Activated T-cell treated with anti-CD3 and anti-CD28 coated beads, Interleukin-2, amount 50 U/mL, for 48 hours (primary cell): ENCODE measurements around the gene MCF2L.
"Not testable (repeated sequence)": the region's sequence is repeated elsewhere in the genome, so short reads cannot be mapped to it uniquely, and the experiment has no call there.

ENCODE experiments used
- DNase-seq, 2 experiments: peaks; one replicate each; pipeline ENCODE4 v3.0.0-alpha.2; 2020

The MCF2L gene

DNA sequence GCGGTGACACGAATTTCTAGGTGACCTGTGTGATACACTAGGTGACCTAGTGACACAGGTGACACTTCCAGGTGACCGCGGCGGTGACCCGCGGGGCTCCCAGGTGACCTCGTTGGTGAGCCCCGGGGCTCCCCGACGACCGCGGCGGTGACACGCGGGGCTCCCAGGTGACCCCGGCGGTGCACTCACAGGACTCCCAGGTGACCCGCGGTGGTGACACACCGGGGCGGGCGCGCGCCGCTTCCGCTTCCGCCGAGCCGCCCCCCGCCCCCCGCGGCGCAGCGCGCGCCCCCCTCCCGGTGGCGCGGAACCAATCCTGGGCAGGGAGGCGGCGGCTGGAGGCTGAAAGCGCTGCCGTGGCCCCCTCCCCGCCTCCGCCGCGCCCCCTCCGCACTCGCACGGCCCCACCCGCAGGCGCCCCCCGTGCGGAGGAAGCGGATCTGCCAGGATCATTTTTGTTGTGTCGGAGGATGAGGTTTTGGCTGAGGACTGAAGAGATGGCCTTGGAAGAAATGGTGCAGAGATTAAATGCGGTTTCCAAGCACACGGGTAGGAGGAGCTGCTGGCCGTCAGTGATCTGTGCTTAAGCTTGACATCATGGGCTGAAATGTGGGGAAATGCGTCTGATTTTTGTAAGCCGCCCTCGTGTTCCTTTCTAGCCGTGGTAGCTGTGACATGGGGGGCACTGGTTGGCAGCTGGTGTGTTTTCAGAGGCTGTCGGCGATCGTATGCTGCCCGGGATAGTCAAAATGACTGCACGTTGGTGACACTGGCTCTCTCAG, at the start of gene MCF2L:
TSS of gene MCF2L (plus strand) at position 305 of the 782 bp plus-strand sequence. CDS start at position 471, 166 bp downstream.
- DNase-seq, result peak; percentile 66 to 74

DNA sequence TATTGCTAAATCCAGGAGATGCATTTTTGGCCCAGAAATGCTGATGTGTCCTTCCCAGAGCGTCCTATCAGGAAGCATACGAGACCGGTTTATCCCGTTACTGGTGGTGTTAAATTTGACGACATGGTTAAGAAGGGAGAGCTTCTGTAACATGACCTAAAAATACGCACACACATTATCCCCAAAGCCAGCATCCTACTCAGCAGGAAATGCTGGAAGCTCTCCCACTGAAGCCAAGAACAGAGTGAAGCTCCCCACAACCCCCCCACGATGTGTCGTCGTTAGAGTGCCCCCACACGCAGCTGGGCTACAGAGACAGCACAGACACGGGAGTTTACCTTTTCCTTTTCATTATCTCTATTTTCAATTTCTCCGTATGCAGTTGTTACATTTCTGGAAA, 45.1 kb upstream of the MCF2L start:
- DNase-seq, result no peak

GRCh38 chr13:112924365-112924764, 44.6 kb upstream of the MCF2L start:
- DNase-seq, result no peak

DNA sequence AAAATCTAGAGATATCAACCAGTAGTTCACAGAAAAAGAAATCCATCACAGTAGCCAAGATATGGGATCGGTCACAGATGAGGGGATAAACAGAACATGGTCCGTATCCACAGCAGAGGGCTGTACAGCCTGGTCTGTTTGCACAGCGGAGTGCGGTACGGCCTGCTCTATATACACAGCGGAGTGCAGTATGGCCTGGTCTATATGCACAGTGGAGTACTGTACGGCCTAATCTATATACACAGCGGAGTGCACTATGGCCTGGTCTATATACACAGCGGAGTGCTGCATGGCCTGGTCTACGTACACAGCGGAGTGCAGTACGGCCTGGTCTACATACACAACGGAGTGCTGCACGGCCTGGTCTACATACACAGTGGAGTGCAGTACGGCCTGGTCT, 43.0 kb upstream of the MCF2L start:
- no peak for DNase-seq

- no peak for DNase-seq
These were observed 42.0 kb upstream of the MCF2L start for GRCh38 chr13:112926993-112927392.

DNA sequence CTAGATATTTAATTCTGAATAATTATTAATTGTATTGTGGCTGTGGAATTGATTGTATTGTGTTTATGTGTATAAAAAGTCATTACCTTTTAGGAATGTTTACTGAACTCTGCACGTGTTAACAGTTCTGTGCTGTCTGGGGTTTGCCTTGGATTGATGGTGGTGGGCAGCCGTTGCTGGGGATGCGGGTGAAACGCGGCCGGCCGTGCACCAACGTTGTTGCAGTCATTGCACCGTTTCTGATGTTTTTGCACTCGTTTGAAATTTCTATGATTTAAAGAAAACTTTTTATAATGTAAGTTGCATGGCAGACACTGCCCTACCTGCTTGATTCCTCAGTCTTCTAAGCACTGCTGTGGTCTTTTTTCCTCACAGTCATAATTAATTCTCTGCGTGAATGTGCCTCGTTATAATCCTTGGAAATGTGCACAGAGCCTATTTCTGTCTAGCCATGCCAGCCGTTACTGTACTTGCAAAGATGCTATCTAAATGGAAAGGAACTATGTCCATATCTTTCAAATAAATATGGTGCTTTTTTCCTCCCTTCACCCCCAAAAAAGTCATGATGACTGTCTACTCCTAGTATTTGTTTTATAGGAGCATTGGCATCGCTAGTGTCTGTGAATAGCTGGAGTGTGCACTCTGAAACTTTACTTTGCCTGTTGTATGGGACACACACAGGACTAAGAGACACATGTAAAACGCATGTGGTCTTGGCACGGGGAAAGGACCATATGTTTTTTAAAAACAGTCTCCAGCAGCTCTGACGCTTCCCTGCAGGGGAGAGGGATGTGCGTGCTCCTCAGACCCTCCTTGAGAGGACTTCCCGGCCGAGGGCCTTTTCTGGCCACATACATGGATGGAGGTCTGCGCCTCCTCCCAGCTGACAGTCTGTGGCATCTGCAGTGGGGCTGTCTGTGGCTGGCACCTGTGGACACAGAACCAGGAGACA, 40.7 kb upstream of the MCF2L start:
- no peak for DNase-seq

GRCh38 chr13:112928972-112929782, 39.8 kb upstream of the MCF2L start:
- no peak for DNase-seq

DNA sequence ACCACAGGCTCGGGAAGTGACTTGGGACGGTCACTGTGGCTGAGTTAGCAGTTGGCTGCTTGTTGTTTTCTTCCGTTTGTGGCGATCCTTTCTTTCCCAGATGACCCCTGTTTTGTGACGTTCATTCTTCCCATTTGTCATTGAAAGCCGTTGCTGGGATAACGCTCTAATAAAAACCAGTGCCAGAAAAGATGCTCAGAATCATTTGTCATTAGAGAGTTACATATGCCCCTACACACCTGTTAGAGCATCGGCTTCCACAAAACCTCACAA, 39.3 kb upstream of the MCF2L start:
- DNase-seq, result no peak

DNA sequence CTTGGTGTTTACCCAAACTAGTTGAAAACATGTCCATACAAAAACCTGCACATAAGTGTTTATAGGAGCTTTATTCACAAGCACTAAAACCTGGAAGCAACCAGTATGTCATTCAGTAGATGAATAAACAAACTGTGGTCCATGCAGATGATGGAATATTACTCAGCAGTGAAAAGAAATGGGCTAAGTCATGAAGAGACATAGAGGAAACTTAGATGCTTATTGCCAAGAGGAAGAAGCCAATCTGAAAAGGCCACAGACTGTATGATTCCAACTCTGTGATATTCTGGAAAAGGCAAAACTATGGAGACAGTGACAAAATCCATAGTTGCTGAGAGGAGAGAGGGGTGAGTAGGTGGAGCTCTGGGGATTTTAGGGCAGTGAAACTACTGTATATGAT, 38.8 kb upstream of the MCF2L start:
- no peak for DNase-seq

GRCh38 chr13:112931028-112931934, 37.7 kb upstream of the MCF2L start:
- DNase-seq, result no peak

DNA sequence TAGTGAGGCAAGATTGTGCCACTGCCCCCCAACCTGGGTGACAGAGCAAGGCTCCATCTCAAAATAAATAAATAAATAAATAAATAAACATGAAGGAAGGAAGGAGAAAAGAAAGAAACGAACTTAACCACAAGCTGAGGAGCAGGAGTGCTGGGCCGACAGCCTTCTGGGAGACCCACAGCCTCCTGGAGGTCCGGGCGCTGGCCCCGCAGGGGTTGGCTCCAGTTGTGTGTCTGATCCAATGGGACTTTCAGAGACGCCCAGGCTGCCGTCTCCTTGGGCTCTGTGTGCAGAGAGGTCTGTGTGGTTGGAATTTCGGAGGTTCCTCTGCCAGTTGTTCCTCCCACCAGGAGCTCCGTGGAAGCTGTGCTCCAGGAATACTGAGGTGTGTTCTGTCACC, 36.0 kb upstream of the MCF2L start:
- no peak for DNase-seq

DNA sequence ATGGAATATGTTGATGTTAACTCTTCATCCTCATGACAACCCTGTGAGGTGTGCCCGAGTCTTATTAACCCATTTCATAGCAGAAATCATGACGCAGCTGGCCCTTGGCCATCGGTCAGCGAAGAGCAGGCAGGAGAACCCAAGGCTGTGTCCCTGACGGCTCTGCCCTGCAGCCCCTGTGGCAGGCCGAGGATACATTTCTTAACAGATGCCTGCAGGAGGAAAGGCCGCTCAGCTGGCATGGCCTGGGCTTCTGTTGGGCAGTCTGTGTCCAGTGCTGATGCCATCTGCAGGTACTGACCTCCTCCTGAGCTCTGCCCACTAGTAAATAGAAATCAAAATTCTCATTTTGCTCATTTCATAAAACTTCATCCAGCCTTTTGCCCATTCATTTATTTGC, 35.4 kb upstream of the MCF2L start:
- DNase-seq, result no peak

DNA sequence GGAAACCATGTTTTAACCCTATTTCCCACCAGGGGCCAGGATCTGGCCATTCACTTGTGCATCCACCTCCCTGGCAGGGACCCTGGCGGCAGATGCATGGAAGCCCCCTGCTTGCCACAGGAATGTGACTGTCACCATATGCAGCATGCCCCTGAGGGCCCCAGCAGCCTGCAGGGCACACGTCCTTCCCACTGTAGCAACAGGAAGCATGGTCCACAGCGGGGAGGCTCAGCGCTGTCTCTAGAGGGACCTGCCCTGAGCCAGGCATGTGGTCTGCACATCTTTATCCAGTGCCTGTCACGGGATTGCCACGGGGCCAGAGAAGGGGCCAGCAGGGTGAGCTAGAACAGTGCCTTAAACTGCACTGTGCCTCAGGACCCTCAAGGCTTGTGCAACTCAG, 34.9 kb upstream of the MCF2L start:
- DNase-seq, result no peak

DNA sequence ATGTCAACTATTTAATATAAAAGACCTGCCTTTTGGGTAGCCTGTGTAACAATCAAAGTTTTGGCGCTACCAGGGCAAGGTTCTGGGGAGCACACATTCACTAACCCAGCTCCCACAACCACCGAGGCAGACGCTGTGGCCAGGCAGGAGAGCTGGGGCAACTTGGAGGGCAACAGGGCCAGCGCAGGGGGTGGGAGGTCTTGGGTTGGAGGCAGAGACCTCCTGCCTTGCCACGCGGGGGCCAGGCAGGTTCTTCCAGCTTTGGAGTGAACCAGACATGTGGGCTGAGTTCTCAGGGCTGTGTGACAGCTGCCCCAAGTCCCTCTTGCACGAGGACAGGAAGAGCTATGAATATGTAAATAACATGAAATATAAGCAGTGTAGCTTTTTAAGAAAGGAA, 30.3 kb upstream of the MCF2L start:
- no peak for DNase-seq

DNA sequence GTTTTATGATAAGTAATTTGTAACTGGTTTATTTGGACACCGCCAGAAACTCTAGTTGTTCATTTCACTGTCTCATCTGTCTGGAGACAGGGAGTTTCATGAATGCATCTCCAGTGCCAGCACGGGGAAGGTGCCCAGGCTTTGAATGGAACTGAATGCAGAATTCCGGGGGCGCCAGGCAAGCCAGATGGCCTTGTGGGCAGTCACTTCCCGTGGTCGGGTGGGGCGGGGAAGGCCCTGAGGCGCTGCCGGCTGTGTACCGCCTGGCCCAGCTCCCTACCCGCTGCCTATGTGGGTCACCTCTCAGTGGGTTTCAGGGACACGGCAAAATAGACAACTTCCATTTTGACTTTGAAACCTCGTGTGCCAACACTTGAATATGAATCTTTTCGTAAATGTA, 28.8 kb upstream of the MCF2L start:
- no peak for DNase-seq

DNA sequence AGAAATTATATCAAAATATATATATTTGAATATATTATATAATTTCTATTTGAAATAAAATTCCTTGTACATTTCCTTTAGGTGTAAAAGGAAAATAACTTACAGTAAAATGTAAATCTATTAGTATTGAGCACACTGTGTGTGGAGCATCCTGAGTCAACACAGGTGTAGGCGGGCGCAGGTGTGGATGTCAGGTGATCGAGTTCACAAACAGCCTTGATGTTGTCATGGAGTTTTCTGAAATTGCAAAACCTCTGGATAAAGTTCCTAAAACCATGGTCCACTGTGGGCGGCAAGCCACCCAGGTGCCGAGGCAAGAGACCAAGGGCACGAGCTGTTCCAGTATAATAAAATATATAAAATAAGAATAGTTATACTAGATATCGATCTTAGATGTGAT, 27.7 kb upstream of the MCF2L start:
- no peak for DNase-seq

DNA sequence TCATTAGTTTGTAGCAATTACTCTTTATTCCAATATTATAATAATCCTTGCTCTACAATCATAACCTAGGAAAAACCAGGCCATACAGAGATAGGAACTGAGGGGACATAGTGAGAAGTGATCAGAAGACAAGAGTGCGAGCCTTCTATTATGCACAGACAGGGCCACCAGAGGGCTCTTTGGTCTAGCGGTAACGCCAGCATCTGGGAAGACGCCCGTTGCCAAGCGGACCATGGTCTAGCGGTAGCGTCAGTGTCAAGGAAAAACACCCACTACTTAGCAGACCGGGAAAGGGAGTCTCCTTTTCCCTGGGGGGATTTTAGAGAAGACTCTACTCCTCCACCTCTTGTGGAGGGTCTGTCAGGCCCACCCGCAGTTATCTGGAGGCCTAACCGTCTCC, 27.2 kb upstream of the MCF2L start:
- DNase-seq, result not testable (repeated sequence)

- DNase-seq, result peak; percentile 98 to 100
These were observed 26.2 kb upstream of the MCF2L start for GRCh38 chr13:112942689-112943308.

- peak; percentile 47 to 58 for DNase-seq
These were observed 25.5 kb upstream of the MCF2L start for GRCh38 chr13:112943309-112944125.

DNA sequence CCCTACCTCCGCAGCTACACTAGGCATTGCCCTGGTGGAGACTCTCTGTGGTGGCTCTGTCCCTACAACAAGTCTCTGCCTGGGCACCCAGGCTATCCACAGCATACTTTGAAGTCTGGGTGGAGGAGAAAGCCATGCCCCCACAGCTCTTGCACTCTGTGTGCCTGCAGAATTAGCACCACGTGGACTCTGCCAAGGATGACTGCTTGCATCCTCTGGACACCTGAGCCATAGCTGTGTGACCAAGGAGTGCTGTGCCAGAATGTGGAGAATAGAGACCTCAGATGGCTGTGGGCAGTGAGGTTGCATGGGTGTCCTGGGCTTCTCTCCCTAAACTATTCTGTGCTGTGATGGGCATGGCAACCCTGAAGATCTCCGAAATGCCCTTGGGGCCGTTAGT, 21.2 kb upstream of the MCF2L start:
- DNase-seq, result no peak
